Measurements from ENCODE around the gene NTN4.
"Not testable (repeated sequence)": the region's sequence is repeated elsewhere in the genome, so short reads cannot be mapped to it uniquely, and the experiment has no call there.

NTN4 gene

DNA sequence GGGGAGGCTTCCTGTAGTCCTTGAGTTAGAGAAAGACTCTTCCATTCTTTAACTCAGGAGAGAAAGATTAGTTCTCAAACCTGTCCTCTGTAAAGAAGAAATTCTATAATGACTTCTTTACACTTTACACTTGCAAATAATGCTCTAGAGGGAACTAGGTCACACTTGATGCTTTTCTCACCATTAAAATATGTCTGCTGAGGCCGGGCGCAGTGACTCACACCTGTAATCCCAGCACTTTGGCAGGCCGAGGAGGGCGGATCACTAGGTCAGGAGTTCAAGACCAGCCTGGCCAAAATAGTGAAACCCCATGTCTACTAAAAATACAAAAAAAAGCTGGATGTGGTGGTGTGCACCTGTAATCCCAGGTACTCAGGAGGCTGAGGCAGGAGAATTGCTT lies 6.3 kb downstream of the NTN4 start:
- DNase-seq = no peak
- no peak overlapping the region for H3K27ac ChIP-seq (ENCODE audit: insufficient read depth in 1 of 2, low read depth in 1 of 2, low read length in 2 of 2, poor library complexity in 1 of 2, severe bottlenecking in 2 of 2)
- no peaks in the 10 kb centered on the region for H3K9me3 ChIP-seq (ENCODE audit: control extremely low read depth in 1 of 5, control insufficient read depth in 4 of 5, insufficient read depth in 2 of 5, low read depth in 1 of 5, low read length in 4 of 5)
- POLR2A ChIA-PET = no interaction called here
- CTCF ChIA-PET = no interaction called here
- H3K4me1 ChIP-seq (ENCODE audit: control extremely low read depth in 1 of 4, control insufficient read depth in 4 of 4, insufficient read depth in 4 of 4, low read length in 3 of 4) = peaks cover 0 to 2% (median under 1%) of the 10 kb centered on the region in 4 experiments
- H3K36me3 ChIP-seq (ENCODE audit: control insufficient read depth in 4 of 4, insufficient read depth in 4 of 4, low read length in 3 of 4) = no peaks in the 10 kb centered on the region
- 97% methylated on average over 4 of the region's 4 CpGs for WGBS (ENCODE audit: insufficient coverage)
- H3K27me3 ChIP-seq (replicated peaks in 2 of 5; ENCODE audit: control insufficient read depth in 4 of 5, insufficient read depth in 5 of 5, low read length in 4 of 5) = peaks cover 21 to 39% (median 31%) of the 10 kb centered on the region in 5 experiments
- no peak overlapping the region for H3K4me3 ChIP-seq (ENCODE audit: control insufficient read depth in 1 of 7, extremely low read depth in 1 of 7, insufficient read depth in 4 of 7, low read depth in 2 of 7, low read length in 6 of 7)

- H3K36me3 ChIP-seq (ENCODE audit: control insufficient read depth in 4 of 4, insufficient read depth in 4 of 4, low read length in 3 of 4); H3K27me3 ChIP-seq (replicated peaks in 2 of 5; ENCODE audit: control insufficient read depth in 4 of 5, insufficient read depth in 5 of 5, low read length in 4 of 5); H3K9me3 ChIP-seq (ENCODE audit: control extremely low read depth in 1 of 5, control insufficient read depth in 4 of 5, insufficient read depth in 2 of 5, low read depth in 1 of 5, low read length in 4 of 5); CTCF ChIA-PET; POLR2A ChIA-PET; H3K4me1 ChIP-seq (ENCODE audit: control extremely low read depth in 1 of 4, control insufficient read depth in 4 of 4, insufficient read depth in 4 of 4, low read length in 3 of 4); H3K4me3 ChIP-seq (ENCODE audit: control insufficient read depth in 1 of 7, extremely low read depth in 1 of 7, insufficient read depth in 4 of 7, low read depth in 2 of 7, low read length in 6 of 7); DNase-seq; H3K27ac ChIP-seq (ENCODE audit: insufficient read depth in 1 of 2, low read depth in 1 of 2, low read length in 2 of 2, poor library complexity in 1 of 2, severe bottlenecking in 2 of 2): not testable (repeated sequence)
- 98% methylated on average over 7 of the region's 10 CpGs for WGBS (ENCODE audit: insufficient coverage)
Observed at GRCh38 chr12:95775466-95775865, 15.1 kb downstream of the NTN4 start.

DNA sequence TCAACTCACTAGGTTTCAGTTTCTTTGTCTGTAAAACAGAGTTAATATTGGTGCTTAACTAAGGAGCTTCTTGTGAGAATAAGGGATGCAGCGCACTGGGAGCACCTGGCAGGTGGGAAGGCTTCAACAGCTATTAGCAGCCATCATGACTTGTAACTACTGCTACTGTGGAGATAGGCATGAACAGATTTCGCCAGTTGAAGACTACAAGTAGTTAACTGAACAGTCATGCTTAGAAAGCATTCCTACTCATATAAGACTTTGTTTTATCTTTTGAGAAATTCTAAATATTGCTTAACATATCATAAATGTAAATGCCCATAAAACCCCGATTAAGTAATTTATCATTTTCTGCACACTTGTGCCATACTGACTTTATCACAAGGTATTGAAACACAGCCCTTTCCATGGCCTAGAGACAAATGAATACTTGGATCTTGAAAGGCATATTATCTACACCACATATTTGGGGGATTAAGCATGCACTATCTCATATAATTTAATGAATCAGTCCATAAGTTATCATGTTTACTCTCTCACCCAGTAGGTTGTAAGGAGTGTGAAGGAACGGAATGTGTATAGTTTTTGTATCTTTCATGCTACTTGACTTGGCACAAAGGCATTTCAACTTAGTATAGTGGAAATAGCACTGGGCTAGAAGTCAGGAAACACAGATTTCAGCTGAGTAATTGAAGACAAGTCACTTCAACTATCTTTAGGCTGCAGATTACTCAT lies 16.1 kb downstream of the NTN4 start:
- peaks cover 0 to 6% (median 0%) of the 10 kb centered on the region in 5 experiments for H3K9me3 ChIP-seq (ENCODE audit: control extremely low read depth in 1 of 5, control insufficient read depth in 4 of 5, insufficient read depth in 2 of 5, low read depth in 1 of 5, low read length in 4 of 5)
- H3K4me3 ChIP-seq (ENCODE audit: control insufficient read depth in 1 of 7, extremely low read depth in 1 of 7, insufficient read depth in 4 of 7, low read depth in 2 of 7, low read length in 6 of 7) = no peak overlapping the region
- no peak overlapping the region for H3K27ac ChIP-seq (ENCODE audit: insufficient read depth in 1 of 2, low read depth in 1 of 2, low read length in 2 of 2, poor library complexity in 1 of 2, severe bottlenecking in 2 of 2)
- CTCF ChIA-PET = no interaction called here
- peaks cover 0 to 2% (median 0%) of the 10 kb centered on the region in 5 experiments for H3K27me3 ChIP-seq (replicated peaks in 2 of 5; ENCODE audit: control insufficient read depth in 4 of 5, insufficient read depth in 5 of 5, low read length in 4 of 5)
- H3K36me3 ChIP-seq (ENCODE audit: control insufficient read depth in 4 of 4, insufficient read depth in 4 of 4, low read length in 3 of 4) = no peaks in the 10 kb centered on the region
- H3K4me1 ChIP-seq (ENCODE audit: control extremely low read depth in 1 of 4, control insufficient read depth in 4 of 4, insufficient read depth in 4 of 4, low read length in 3 of 4) = no peaks in the 10 kb centered on the region
- DNase-seq = no peak
- POLR2A ChIA-PET = interaction anchor here (0.6 kb wide), 1 partner anchor 54 kb away, joined by 9 read pairs; no protein-coding TSS in a partner anchor
- 100% methylated on average over 1 of the region's 4 CpGs for WGBS (ENCODE audit: insufficient coverage)

DNA sequence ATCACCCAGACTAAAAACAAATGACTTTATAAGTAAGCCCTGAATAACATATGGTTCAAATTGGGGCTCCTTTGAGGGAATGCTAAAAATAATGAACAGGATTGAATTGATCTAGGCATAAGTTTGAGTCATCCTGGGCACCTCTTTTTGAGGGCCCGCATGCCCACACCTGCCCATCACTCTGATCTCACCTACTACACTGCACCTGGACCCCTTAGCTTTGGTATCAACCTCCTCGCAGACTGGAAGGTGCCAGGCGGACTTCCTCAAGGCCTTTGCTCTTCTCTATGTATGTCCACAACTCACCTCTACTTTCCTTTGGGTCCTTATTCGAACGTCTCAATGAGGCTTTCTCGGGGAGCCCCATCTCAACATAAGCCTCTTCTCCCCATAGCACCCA lies 17.2 kb downstream of the NTN4 start:
- Histone ChIP-seq H3K36me3 (ENCODE audit: control insufficient read depth in 4 of 4, insufficient read depth in 4 of 4, low read length in 3 of 4) (no peaks in the 10 kb centered on the region), H3K9me3 (ENCODE audit: control extremely low read depth in 1 of 5, control insufficient read depth in 4 of 5, insufficient read depth in 2 of 5, low read depth in 1 of 5, low read length in 4 of 5) (peaks cover 0 to 6% (median 0%) of the 10 kb centered on the region in 5 experiments), H3K27ac (ENCODE audit: insufficient read depth in 1 of 2, low read depth in 1 of 2, low read length in 2 of 2, poor library complexity in 1 of 2, severe bottlenecking in 2 of 2) (no peak overlapping the region), H3K4me1 (ENCODE audit: control extremely low read depth in 1 of 4, control insufficient read depth in 4 of 4, insufficient read depth in 4 of 4, low read length in 3 of 4) (no peaks in the 10 kb centered on the region), H3K4me3 (ENCODE audit: control insufficient read depth in 1 of 7, extremely low read depth in 1 of 7, insufficient read depth in 4 of 7, low read depth in 2 of 7, low read length in 6 of 7) (no peak overlapping the region), H3K27me3 (replicated peaks in 2 of 5; ENCODE audit: control insufficient read depth in 4 of 5, insufficient read depth in 5 of 5, low read length in 4 of 5) (peaks cover 0 to 6% (median 2%) of the 10 kb centered on the region in 5 experiments)
- no peak for DNase-seq
- ChIA-PET POLR2A (no interaction called here), CTCF (no interaction called here)
- 100% methylated on average over 5 of the region's 6 CpGs for WGBS (ENCODE audit: insufficient coverage)

DNA sequence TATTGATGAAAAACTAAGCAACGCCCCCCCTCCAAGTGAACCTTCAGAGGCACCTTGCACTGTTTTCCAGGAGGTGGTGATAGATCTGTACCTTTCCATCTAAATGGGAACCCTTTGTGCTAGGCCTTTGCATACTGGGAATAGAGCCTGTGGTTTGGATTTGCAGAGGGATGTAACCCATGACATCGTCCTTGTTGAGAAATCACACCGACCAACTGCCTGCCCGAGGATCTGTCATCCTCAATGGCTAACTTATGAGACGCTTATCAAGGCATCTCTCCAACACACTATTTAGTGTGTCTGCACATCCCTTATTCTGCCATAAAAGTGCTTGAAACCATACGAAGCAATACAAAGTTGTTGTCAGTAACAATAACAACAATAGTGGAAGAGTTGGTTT lies 22.9 kb downstream of the NTN4 start:
- WGBS (ENCODE audit: insufficient coverage) = 98% methylated on average over 6 of the region's 6 CpGs
- POLR2A ChIA-PET = interaction anchor here (0.6 kb wide), 1 partner anchor 93 kb away, joined by 3 read pairs; no protein-coding TSS in a partner anchor

DNA sequence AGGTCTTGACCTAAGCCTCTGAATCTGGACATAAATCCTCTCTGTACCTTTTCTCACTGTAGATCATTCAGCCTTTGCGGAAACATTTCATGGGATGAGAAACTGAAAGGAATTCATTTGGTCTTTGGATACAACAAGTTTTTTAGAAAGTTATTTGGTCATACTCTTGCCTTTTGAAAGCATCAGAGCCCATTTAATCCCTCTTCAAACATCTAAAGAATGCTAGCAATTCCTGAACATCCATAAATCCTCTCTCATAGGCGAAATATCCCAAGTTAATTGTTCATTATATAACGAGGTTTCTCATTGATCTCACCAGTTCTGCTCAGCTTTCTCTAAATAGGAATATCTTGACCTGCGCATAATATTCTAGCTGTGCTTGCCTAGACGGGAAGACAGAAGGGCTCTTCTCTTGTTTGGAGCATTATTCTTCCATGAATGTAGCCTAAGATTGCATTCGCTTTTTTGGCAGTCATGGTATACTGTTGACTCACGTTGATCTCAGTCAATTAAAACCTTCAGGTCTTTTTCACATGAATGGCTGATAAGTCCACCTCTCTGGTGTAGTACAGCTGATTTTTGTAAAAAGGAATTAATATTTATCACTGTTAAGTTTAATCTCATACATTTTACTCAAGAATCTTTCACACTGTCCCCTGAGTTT lies 24.1 kb downstream of the NTN4 start:
- DNase-seq = no peak
- Histone ChIP-seq H3K36me3 (ENCODE audit: control insufficient read depth in 4 of 4, insufficient read depth in 4 of 4, low read length in 3 of 4) (no peaks in the 10 kb centered on the region), H3K4me1 (ENCODE audit: control extremely low read depth in 1 of 4, control insufficient read depth in 4 of 4, insufficient read depth in 4 of 4, low read length in 3 of 4) (no peaks in the 10 kb centered on the region), H3K27ac (ENCODE audit: insufficient read depth in 1 of 2, low read depth in 1 of 2, low read length in 2 of 2, poor library complexity in 1 of 2, severe bottlenecking in 2 of 2) (no peak overlapping the region), H3K9me3 (ENCODE audit: control extremely low read depth in 1 of 5, control insufficient read depth in 4 of 5, insufficient read depth in 2 of 5, low read depth in 1 of 5, low read length in 4 of 5) (no peaks in the 10 kb centered on the region), H3K4me3 (ENCODE audit: control insufficient read depth in 1 of 7, extremely low read depth in 1 of 7, insufficient read depth in 4 of 7, low read depth in 2 of 7, low read length in 6 of 7) (no peak overlapping the region), H3K27me3 (replicated peaks in 2 of 5; ENCODE audit: control insufficient read depth in 4 of 5, insufficient read depth in 5 of 5, low read length in 4 of 5) (peaks cover 0 to 28% (median 4%) of the 10 kb centered on the region in 5 experiments)
- POLR2A ChIA-PET = no interaction called here
- 91% methylated on average over 5 of the region's 7 CpGs for WGBS (ENCODE audit: insufficient coverage)
- CTCF ChIA-PET = no interaction called here

More for the DNA sequence above, 22.9 kb downstream of the NTN4 start:
- Histone ChIP-seq H3K4me3 (ENCODE audit: control insufficient read depth in 1 of 7, extremely low read depth in 1 of 7, insufficient read depth in 4 of 7, low read depth in 2 of 7, low read length in 6 of 7) (no peak overlapping the region), H3K27me3 (replicated peaks in 2 of 5; ENCODE audit: control insufficient read depth in 4 of 5, insufficient read depth in 5 of 5, low read length in 4 of 5) (peaks cover 0 to 26% (median 4%) of the 10 kb centered on the region in 5 experiments), H3K27ac (ENCODE audit: insufficient read depth in 1 of 2, low read depth in 1 of 2, low read length in 2 of 2, poor library complexity in 1 of 2, severe bottlenecking in 2 of 2) (no peak overlapping the region), H3K4me1 (ENCODE audit: control extremely low read depth in 1 of 4, control insufficient read depth in 4 of 4, insufficient read depth in 4 of 4, low read length in 3 of 4) (no peaks in the 10 kb centered on the region), H3K9me3 (ENCODE audit: control extremely low read depth in 1 of 5, control insufficient read depth in 4 of 5, insufficient read depth in 2 of 5, low read depth in 1 of 5, low read length in 4 of 5) (no peaks in the 10 kb centered on the region), H3K36me3 (ENCODE audit: control insufficient read depth in 4 of 4, insufficient read depth in 4 of 4, low read length in 3 of 4) (no peaks in the 10 kb centered on the region)
- CTCF ChIA-PET = no interaction called here
- DNase-seq = no peak

DNA sequence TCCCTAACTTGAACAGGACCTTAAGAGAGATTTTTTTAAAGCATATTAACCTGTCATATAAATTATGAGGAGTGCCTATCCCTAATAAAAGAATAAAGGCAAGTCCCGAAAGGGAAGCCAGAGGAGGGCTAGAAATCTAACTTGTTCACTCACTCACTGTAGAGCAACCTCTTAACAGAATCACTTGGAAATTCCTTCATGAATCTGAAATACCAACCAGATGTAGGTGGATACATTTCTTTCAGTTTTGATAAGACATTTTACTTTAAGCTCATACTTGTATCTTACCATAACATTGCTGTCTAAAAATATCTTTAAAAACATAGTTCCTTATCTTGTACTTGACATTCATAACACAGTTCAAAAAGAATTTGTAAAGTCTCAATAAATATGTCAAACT lies 25.7 kb downstream of the NTN4 start:
- Histone ChIP-seq H3K4me3 (ENCODE audit: control insufficient read depth in 1 of 7, extremely low read depth in 1 of 7, insufficient read depth in 4 of 7, low read depth in 2 of 7, low read length in 6 of 7) (no peak overlapping the region), H3K27me3 (replicated peaks in 2 of 5; ENCODE audit: control insufficient read depth in 4 of 5, insufficient read depth in 5 of 5, low read length in 4 of 5) (peaks cover 0 to 28% (median 4%) of the 10 kb centered on the region in 5 experiments), H3K36me3 (ENCODE audit: control insufficient read depth in 4 of 4, insufficient read depth in 4 of 4, low read length in 3 of 4) (no peaks in the 10 kb centered on the region), H3K9me3 (ENCODE audit: control extremely low read depth in 1 of 5, control insufficient read depth in 4 of 5, insufficient read depth in 2 of 5, low read depth in 1 of 5, low read length in 4 of 5) (peaks cover 0 to 2% (median 0%) of the 10 kb centered on the region in 5 experiments), H3K4me1 (ENCODE audit: control extremely low read depth in 1 of 4, control insufficient read depth in 4 of 4, insufficient read depth in 4 of 4, low read length in 3 of 4) (no peaks in the 10 kb centered on the region), H3K27ac (ENCODE audit: insufficient read depth in 1 of 2, low read depth in 1 of 2, low read length in 2 of 2, poor library complexity in 1 of 2, severe bottlenecking in 2 of 2) (no peak overlapping the region)
- WGBS (ENCODE audit: insufficient coverage) = 83% methylated on average over 1 of the region's 1 CpG
- ChIA-PET CTCF (no interaction called here), POLR2A (no interaction called here)
- no peak for DNase-seq
